Measurements from ENCODE around the gene CRMP1. TPM values are rescaled to one million over a fixed set of nuclear protein-coding genes. Genes with fewer than 3 reads are reported as not detected.

CRMP1 gene
- polyA plus RNA-seq, 1 donor, result 69.3 TPM

- DNase-seq, result no peak
Observed at GRCh38 chr4:5797866-5798265, 95.0 kb downstream of the CRMP1 start.

GRCh38 chr4:5796976-5797375 is 95.9 kb downstream of the CRMP1 start:
- DNase-seq, result no peak

- no peak for DNase-seq
Observed at GRCh38 chr4:5795580-5795979, 97.3 kb downstream of the CRMP1 start.

- no peak for DNase-seq
Observed at GRCh38 chr4:5793514-5793913, 99.4 kb downstream of the CRMP1 start.

GRCh38 chr4:5791654-5792053 is 101.2 kb downstream of the CRMP1 start:
- no peak for DNase-seq

GRCh38 chr4:5790546-5790857 is 102.4 kb downstream of the CRMP1 start:
- DNase-seq, result no peak

- no peak for DNase-seq
Observed at GRCh38 chr4:5789141-5789540, 103.7 kb downstream of the CRMP1 start.

- no peak for DNase-seq
Observed at GRCh38 chr4:5788144-5788543, 104.7 kb downstream of the CRMP1 start.

- no peak for DNase-seq
Observed at GRCh38 chr4:5787311-5787710, 105.6 kb downstream of the CRMP1 start.

GRCh38 chr4:5785806-5786680 is 106.8 kb downstream of the CRMP1 start:
- no peak for DNase-seq

- no peak for DNase-seq
Observed at GRCh38 chr4:5784960-5785611, 107.8 kb downstream of the CRMP1 start.

- DNase-seq, result no peak
Observed at GRCh38 chr4:5784021-5784420, 108.9 kb downstream of the CRMP1 start.

GRCh38 chr4:5783486-5783885 is 109.4 kb downstream of the CRMP1 start:
- no peak for DNase-seq

GRCh38 chr4:5782829-5783476 is 109.9 kb downstream of the CRMP1 start:
- DNase-seq, result no peak

- DNase-seq, result peak; percentile 27
Observed at GRCh38 chr4:5781691-5782090, 111.2 kb downstream of the CRMP1 start.

GRCh38 chr4:5780831-5781480 is 111.9 kb downstream of the CRMP1 start:
- DNase-seq, result no peak

- no peak for DNase-seq
Observed at GRCh38 chr4:5776510-5776909, 116.4 kb downstream of the CRMP1 start.

- DNase-seq, result no peak
Observed at GRCh38 chr4:5774416-5775036, 118.4 kb downstream of the CRMP1 start.

GRCh38 chr4:5773271-5773555 is 119.7 kb downstream of the CRMP1 start:
- DNase-seq, result no peak

GRCh38 chr4:5772528-5773270 is 120.2 kb downstream of the CRMP1 start:
- no peak for DNase-seq

Data from left kidney (tissue), 2 donors.